SK-N-SH (cell line): ENCODE data around the gene TECTB. TPM values are rescaled to one million over a fixed set of nuclear protein-coding genes. Genes with fewer than 3 reads are reported as not detected.

ENCODE experiments used
- CTCF ChIA-PET: fragments of 300-600, 350-600 bp; formaldehyde crosslinking; extraction: SDS; loops from one replicate; lab custom pipeline; 2021; lab: Yijun Ruan, JAX
- POLR2A ChIA-PET: fragments of 350-600 bp; sonication (Branson Sonifier 250); formaldehyde crosslinking; extraction: SDS; loops from one replicate; lab custom pipeline; 2020; ENCODE audit warnings: antibody characterized with exemption, inconsistent platforms; lab: Yijun Ruan, JAX
- DNase-seq: peaks from one replicate; pipeline ENCODE4 v3.0.0; 2012
- H2AFZ ChIP-seq: fragments of 200-600 bp; sonication (generic); 2 replicates; pipeline ENCODE4 v1.8.1; 2016; ENCODE audit warnings: antibody characterized with exemption, mild to moderate bottlenecking, low read depth
- H3F3A ChIP-seq: fragments of 200-600 bp; sonication (generic); replicated peaks from 2 replicates; pipeline ENCODE3; 2016; ENCODE audit warnings: antibody characterized with exemption, mild to moderate bottlenecking; ENCODE audit not compliant: insufficient read depth
- H3K27ac ChIP-seq, 2 experiments: fragments of 200-500 bp in 1 of 2; fragments of 200-600 bp in 1 of 2; sonication (Bioruptor generic) in 1 of 2; sonication (generic), shearing (Covaris generic) in 1 of 2; 2 replicates each; pipeline versions ENCODE4 v1.5.1 to v1.6.1; 2014 to 2016; ENCODE audit warnings: low read depth in 2 of 2, inconsistent platforms in 1 of 2, low read length in 1 of 2, mild to moderate bottlenecking in 1 of 2, mixed read lengths in 1 of 2
- H3K27me3 ChIP-seq: fragments of 200-600 bp; sonication (generic), shearing (Covaris generic); 2 replicates; pipeline ENCODE4 v1.6.1; 2016; ENCODE audit warnings: mixed run types; ENCODE audit not compliant: insufficient read depth
- H3K36me3 ChIP-seq, 2 experiments: fragments of 200-500 bp in 1 of 2; fragments of 200-600 bp in 1 of 2; sonication (Bioruptor generic) in 1 of 2; sonication (generic) in 1 of 2; replicated peaks in 1 of 2; 2 replicates each; pipeline versions ENCODE3 to v1.5.1; 2014 to 2016; ENCODE audit warnings: low read length in 1 of 2, mild to moderate bottlenecking in 1 of 2; ENCODE audit not compliant: insufficient read depth in 2 of 2, control insufficient read depth in 1 of 2
- H3K4me1 ChIP-seq, 2 experiments: fragments of 200-500 bp in 1 of 2; fragments of 200-600 bp in 1 of 2; sonication (Bioruptor generic) in 1 of 2; sonication (generic), shearing (Covaris generic) in 1 of 2; 2 replicates each; pipeline versions ENCODE4 v1.5.1 to v1.6.1; 2014 to 2016; ENCODE audit warnings: low read depth in 1 of 2, low read length in 1 of 2, mixed run types in 1 of 2; ENCODE audit not compliant: insufficient read depth in 2 of 2, control insufficient read depth in 1 of 2
- H3K4me2 ChIP-seq: fragments of 200-600 bp; sonication (generic), shearing (Covaris generic); 2 replicates; pipeline ENCODE4 v1.6.1; 2017; ENCODE audit warnings: mixed run types
- H3K4me3 ChIP-seq, 2 experiments: fragments of 200-500 bp in 1 of 2; fragments of 200-600 bp in 1 of 2; sonication (Bioruptor generic) in 1 of 2; sonication (generic), shearing (Covaris generic) in 1 of 2; 2 replicates each; pipeline versions ENCODE4 v1.5.1 to v1.8.1; 2014 to 2016; ENCODE audit warnings: low read depth in 2 of 2, inconsistent platforms in 1 of 2, low read length in 1 of 2, mild to moderate bottlenecking in 1 of 2, mixed read lengths in 1 of 2, moderate library complexity in 1 of 2
- H3K79me2 ChIP-seq: fragments of 200-600 bp; sonication (generic); 2 replicates; pipeline ENCODE4 v1.8.1; 2017; ENCODE audit warnings: mild to moderate bottlenecking; ENCODE audit not compliant: insufficient read depth
- H3K9ac ChIP-seq: fragments of 200-600 bp; sonication (generic); 2 replicates; pipeline ENCODE4 v1.6.1; 2017; ENCODE audit warnings: mixed run types
- H3K9me2 ChIP-seq: fragments of 200-600 bp; sonication (generic); 2 replicates; pipeline ENCODE4 v1.6.1; 2017; ENCODE audit warnings: mixed run types
- H3K9me3 ChIP-seq: fragments of 200-600 bp; sonication (generic); 2 replicates; pipeline ENCODE4 v1.6.1; 2017; ENCODE audit warnings: mixed run types, mild to moderate bottlenecking, moderate library complexity
- H4K20me1 ChIP-seq: fragments of 200-600 bp; sonication (generic); 2 replicates; pipeline ENCODE4 v1.6.1; 2017; ENCODE audit warnings: mild to moderate bottlenecking, mixed run types; ENCODE audit not compliant: insufficient read depth
- CHD2 ChIP-seq: fragments of 150-350 bp; IDR thresholded peaks from 2 replicates; pipeline ENCODE4 v1.6.1; 2018; ENCODE audit warnings: low read length; ENCODE audit not compliant: partially characterized antibody
- FOSL2 ChIP-seq: IDR thresholded peaks from 2 replicates; pipeline ENCODE4 v1.4.0; 2012; ENCODE audit warnings: low read depth, mild to moderate bottlenecking, moderate library complexity, borderline replicate concordance
- FOXJ3 ChIP-seq: sonication (generic); formaldehyde crosslinking; IDR thresholded peaks from 2 replicates; pipeline ENCODE4 v1.5.1; 2020; ENCODE audit warnings: mild to moderate bottlenecking, missing genetic modification reagents
- FOXM1 ChIP-seq: IDR thresholded peaks from 2 replicates; pipeline ENCODE4 v1.4.0; 2012; ENCODE audit warnings: low read depth, mild to moderate bottlenecking
- MAX ChIP-seq: IDR thresholded peaks from 2 replicates; pipeline ENCODE4 v1.4.0; 2012; ENCODE audit warnings: low read depth
- MEF2A ChIP-seq: IDR thresholded peaks from 2 replicates; pipeline ENCODE4 v1.4.0; 2012; ENCODE audit warnings: low read depth, borderline replicate concordance
- MXI1 ChIP-seq: IDR thresholded peaks from 2 replicates; pipeline ENCODE4 v1.6.1; 2012; ENCODE audit warnings: mild to moderate bottlenecking, low read depth, low read length, improper control_type of control experiment
- NFIC ChIP-seq: IDR thresholded peaks from 2 replicates; pipeline ENCODE4 v1.4.0; 2012; ENCODE audit warnings: borderline replicate concordance
- NRF1 ChIP-seq: IDR thresholded peaks from 2 replicates; pipeline ENCODE4 v1.6.1; 2012; ENCODE audit warnings: low read depth, mild to moderate bottlenecking, low read length
- PBX3 ChIP-seq: IDR thresholded peaks from 2 replicates; pipeline ENCODE4; 2012
- POLR2AphosphoS5 ChIP-seq: IDR thresholded peaks from 2 replicates; pipeline ENCODE4 v1.6.1; 2012; ENCODE audit warnings: low read depth, low read length
- RAD21 ChIP-seq: IDR thresholded peaks from 2 replicates; pipeline ENCODE4 v1.6.1; 2012; ENCODE audit warnings: mild to moderate bottlenecking, low read length
- RCOR1 ChIP-seq: fragments of 150-350 bp; IDR thresholded peaks from 2 replicates; pipeline ENCODE4 v1.6.1; 2017; ENCODE audit warnings: antibody characterized with exemption, low read length
- RFX5 ChIP-seq: IDR thresholded peaks from 2 replicates; pipeline ENCODE4 v1.6.1; 2012; ENCODE audit warnings: mild to moderate bottlenecking, improper control_type of control experiment, low read length
- SIN3A ChIP-seq: IDR thresholded peaks from 2 replicates; pipeline ENCODE4 v1.6.1; 2012; ENCODE audit warnings: low read depth, mild to moderate bottlenecking, low read length, moderate library complexity, borderline replicate concordance
- SMC3 ChIP-seq: IDR thresholded peaks from 2 replicates; pipeline ENCODE4 v1.6.1; 2012; ENCODE audit warnings: low read depth, low read length, improper control_type of control experiment
- TAF1 ChIP-seq: IDR thresholded peaks from 2 replicates; pipeline ENCODE4 v1.6.1; 2012; ENCODE audit warnings: low read depth, mild to moderate bottlenecking, low read length, moderate library complexity, borderline replicate concordance
- TEAD4 ChIP-seq: IDR thresholded peaks from 2 replicates; pipeline ENCODE4 v1.4.0; 2012; ENCODE audit warnings: mild to moderate bottlenecking, borderline replicate concordance; ENCODE audit not compliant: insufficient read depth
- USF2 ChIP-seq: fragments of 150-350 bp; IDR thresholded peaks from 2 replicates; pipeline ENCODE4 v1.6.1; 2017; ENCODE audit warnings: antibody characterized with exemption, low read length, low read depth, borderline replicate concordance
- YY1 ChIP-seq: IDR thresholded peaks from 2 replicates; pipeline ENCODE4 v1.4.0; 2012; ENCODE audit warnings: low read depth, mild to moderate bottlenecking
- WGBS: methylation state at CpG from one replicate; pipeline ENCODE4 v1.1.6; 2017; ENCODE audit warnings: low lambda C conversion rate; 5-methylcytosine and 5-hydroxymethylcytosine counted together
- polyA plus RNA-seq, 3 experiments: library from polyadenylated mRNA; depleted of rRNA; stranded (reverse); fragments of >200 nt; gene quantifications; 2 replicates each; pipeline ENCODE4 v1.2.3, GENCODE V29; 2012

Gene TECTB
- polyA plus RNA-seq, 1 of the 3 experiments (the other 2 are of a cell fraction) = not detected

GRCh38 chr10:112302335-112302734 is 19.1 kb downstream of the TECTB start:
- Histone ChIP-seq H3K4me3 (no peak overlapping the region), H3K79me2 (no peaks in the 10 kb centered on the region), H3K9me3 (no peaks in the 10 kb centered on the region), H4K20me1 (no peaks in the 10 kb centered on the region), H3F3A (no peaks in the 10 kb centered on the region), H3K36me3 (no peaks in the 10 kb centered on the region), H2AFZ (no peak overlapping the region), H3K4me2 (no peak overlapping the region), H3K4me1 (peaks cover 0 to 9% of the 10 kb centered on the region in 2 experiments; a peak in 1 of 4 replicates), H3K27ac (no peak overlapping the region), H3K27me3 (no peaks in the 10 kb centered on the region), H3K9ac (no peak overlapping the region), H3K9me2 (no peaks in the 10 kb centered on the region)
- TF ChIP-seq POLR2AphosphoS5 (no peak), FOXM1 (no peak), YY1 (no peak), SIN3A (no peak), NFIC (no peak), MAX (no peak), RCOR1 (no peak), TAF1 (no peak), CHD2 (no peak), PBX3 (no peak), MXI1 (no peak), TEAD4 (no peak), SMC3 (no peak), NRF1 (no peak), RAD21 (no peak), FOXJ3 (no peak), USF2 (no peak), RFX5 (no peak), FOSL2 (no peak), MEF2A (no peak)
- WGBS = 64% methylated on average over 3 of the region's 3 CpGs
- ChIA-PET POLR2A (no interaction called here), CTCF (interaction anchor here (1.6 kb wide), 1 partner anchor 8 kb away, joined by 3 read pairs; no protein-coding TSS in a partner anchor)
- DNase-seq = no peak
